Peyer's patch (tissue), 4 donors: Measurements from ENCODE around the gene PACRG.

Experiments used
- POLR2A ChIP-seq, 2 donors: fragments of 450-650 bp; IDR thresholded peaks; one replicate each; pipeline ENCODE4 v1.5.1; 2017; ENCODE audit warnings: antibody characterized with exemption in 2 of 2, mild to moderate bottlenecking in 2 of 2, moderate library complexity in 2 of 2
- TF ChIP-seq, protein P1 (sequence below), 6 experiments: fragments of 450-650 bp in 4 of 6; fragments of 200-600 bp in 2 of 6; sonication (generic) in 1 of 6; IDR thresholded peaks; one replicate each; pipeline ENCODE4 v1.5.1; 2017 to 2019; ENCODE audit warnings: antibody characterized with exemption in 6 of 6, mild to moderate bottlenecking in 3 of 6, moderate library complexity in 1 of 6

GRCh38 chr6:162710936-162711335 lies 16.8 kb upstream of the PACRG start:
- no peak for TF ChIP-seq POLR2A (IDR thresholded peaks at IDR 0.05)
- TF ChIP-seq, protein P1, sequence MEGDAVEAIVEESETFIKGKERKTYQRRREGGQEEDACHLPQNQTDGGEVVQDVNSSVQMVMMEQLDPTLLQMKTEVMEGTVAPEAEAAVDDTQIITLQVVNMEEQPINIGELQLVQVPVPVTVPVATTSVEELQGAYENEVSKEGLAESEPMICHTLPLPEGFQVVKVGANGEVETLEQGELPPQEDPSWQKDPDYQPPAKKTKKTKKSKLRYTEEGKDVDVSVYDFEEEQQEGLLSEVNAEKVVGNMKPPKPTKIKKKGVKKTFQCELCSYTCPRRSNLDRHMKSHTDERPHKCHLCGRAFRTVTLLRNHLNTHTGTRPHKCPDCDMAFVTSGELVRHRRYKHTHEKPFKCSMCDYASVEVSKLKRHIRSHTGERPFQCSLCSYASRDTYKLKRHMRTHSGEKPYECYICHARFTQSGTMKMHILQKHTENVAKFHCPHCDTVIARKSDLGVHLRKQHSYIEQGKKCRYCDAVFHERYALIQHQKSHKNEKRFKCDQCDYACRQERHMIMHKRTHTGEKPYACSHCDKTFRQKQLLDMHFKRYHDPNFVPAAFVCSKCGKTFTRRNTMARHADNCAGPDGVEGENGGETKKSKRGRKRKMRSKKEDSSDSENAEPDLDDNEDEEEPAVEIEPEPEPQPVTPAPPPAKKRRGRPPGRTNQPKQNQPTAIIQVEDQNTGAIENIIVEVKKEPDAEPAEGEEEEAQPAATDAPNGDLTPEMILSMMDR (IDR thresholded peaks at IDR 0.05), result no peak
